Measurements from ENCODE around the gene WNT9B. TPM values are rescaled to one million over a fixed set of nuclear protein-coding genes. Genes with fewer than 3 reads are reported as not detected.

The WNT9B gene
- polyA plus RNA-seq, 1 donor from 2014 or later, result not detected

DNA sequence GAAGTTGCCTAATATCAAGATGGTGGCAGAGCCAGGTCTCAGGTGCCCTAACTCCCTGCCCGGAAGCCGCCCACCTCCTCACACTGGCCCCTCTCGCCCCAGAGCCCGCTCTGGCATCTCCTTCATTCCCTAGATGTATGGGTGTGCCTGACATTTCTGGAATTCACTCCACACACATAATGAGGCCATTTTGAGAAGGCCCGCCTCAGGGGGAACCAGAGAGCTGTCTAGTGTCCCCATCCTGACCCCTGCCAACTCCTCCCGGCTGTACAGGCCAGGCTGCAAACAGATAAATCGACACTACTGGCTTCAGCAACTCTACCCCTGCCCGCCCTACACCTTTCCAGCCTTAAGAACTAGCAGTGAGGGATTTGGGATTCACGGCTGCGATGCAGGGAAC is 40.5 kb upstream of the WNT9B start:
- peaks cover 29% of the 10 kb centered on the region for H3K27me3 ChIP-seq (ENCODE audit: insufficient read depth, low read depth, low read length)
- TF ChIP-seq REST (IDR thresholded peaks at IDR 0.05; ENCODE audit: borderline replicate concordance) (no peak), MXI1 (conservative IDR thresholded peaks at IDR 0.05; ENCODE audit: poor library complexity, severe bottlenecking) (no peak), RAD21 (conservative IDR thresholded peaks at IDR 0.05) (no peak)
- H3K79me2 ChIP-seq (replicated peaks; ENCODE audit: insufficient read depth, low read length), result no peaks in the 10 kb centered on the region

GRCh38 chr17:46811978-46812583 is 39.3 kb upstream of the WNT9B start:
- Histone ChIP-seq H3K4me2 (ENCODE audit: low read length) (no peak overlapping the region), H3K27ac (ENCODE audit: low read length) (no peak overlapping the region)
- TF ChIP-seq, protein P1, sequence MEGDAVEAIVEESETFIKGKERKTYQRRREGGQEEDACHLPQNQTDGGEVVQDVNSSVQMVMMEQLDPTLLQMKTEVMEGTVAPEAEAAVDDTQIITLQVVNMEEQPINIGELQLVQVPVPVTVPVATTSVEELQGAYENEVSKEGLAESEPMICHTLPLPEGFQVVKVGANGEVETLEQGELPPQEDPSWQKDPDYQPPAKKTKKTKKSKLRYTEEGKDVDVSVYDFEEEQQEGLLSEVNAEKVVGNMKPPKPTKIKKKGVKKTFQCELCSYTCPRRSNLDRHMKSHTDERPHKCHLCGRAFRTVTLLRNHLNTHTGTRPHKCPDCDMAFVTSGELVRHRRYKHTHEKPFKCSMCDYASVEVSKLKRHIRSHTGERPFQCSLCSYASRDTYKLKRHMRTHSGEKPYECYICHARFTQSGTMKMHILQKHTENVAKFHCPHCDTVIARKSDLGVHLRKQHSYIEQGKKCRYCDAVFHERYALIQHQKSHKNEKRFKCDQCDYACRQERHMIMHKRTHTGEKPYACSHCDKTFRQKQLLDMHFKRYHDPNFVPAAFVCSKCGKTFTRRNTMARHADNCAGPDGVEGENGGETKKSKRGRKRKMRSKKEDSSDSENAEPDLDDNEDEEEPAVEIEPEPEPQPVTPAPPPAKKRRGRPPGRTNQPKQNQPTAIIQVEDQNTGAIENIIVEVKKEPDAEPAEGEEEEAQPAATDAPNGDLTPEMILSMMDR (IDR thresholded peaks at IDR 0.05; ENCODE audit: poor library complexity, severe bottlenecking), result no peak
- TF ChIP-seq REST (IDR thresholded peaks at IDR 0.05; ENCODE audit: borderline replicate concordance) (peak; percentile 15), EP300 (conservative IDR thresholded peaks at IDR 0.05; ENCODE audit: poor library complexity, severe bottlenecking) (no peak), EZH2 (IDR thresholded peaks at IDR 0.05; ENCODE audit: borderline replicate concordance, insufficient read depth, low read length, poor library complexity, severe bottlenecking) (no peak), MXI1 (conservative IDR thresholded peaks at IDR 0.05; ENCODE audit: poor library complexity, severe bottlenecking) (no peak), RAD21 (conservative IDR thresholded peaks at IDR 0.05) (no peak)

More for the DNA sequence above, 40.5 kb upstream of the WNT9B start:
- no peaks in the 10 kb centered on the region for H3K9me2 ChIP-seq (ENCODE audit: insufficient read depth, low read length)
- H3K36me3 ChIP-seq (ENCODE audit: insufficient read depth, low read length), result no peaks in the 10 kb centered on the region
- no peaks in the 10 kb centered on the region for H4K20me1 ChIP-seq (ENCODE audit: insufficient read depth)
- no peak overlapping the region for H3K4me3 ChIP-seq (ENCODE audit: low read length)
- no peaks in the 10 kb centered on the region for H3F3A ChIP-seq (ENCODE audit: insufficient read depth, low read length, poor library complexity, severe bottlenecking)
- H3K9me3 ChIP-seq (ENCODE audit: low read length), result no peaks in the 10 kb centered on the region
- no peak overlapping the region for H3K27ac ChIP-seq (ENCODE audit: low read length)
- no peak overlapping the region for H3K9ac ChIP-seq (ENCODE audit: low read length)
- no peak overlapping the region for H3K4me2 ChIP-seq (ENCODE audit: low read length)
- H2AFZ ChIP-seq (ENCODE audit: low read depth, low read length), result no peak overlapping the region

More at GRCh38 chr17:46811978-46812583, 39.3 kb upstream of the WNT9B start:
- Histone ChIP-seq H3F3A (ENCODE audit: insufficient read depth, low read length, poor library complexity, severe bottlenecking) (no peaks in the 10 kb centered on the region), H3K9me3 (ENCODE audit: low read length) (no peaks in the 10 kb centered on the region), H3K79me2 (replicated peaks; ENCODE audit: insufficient read depth, low read length) (no peaks in the 10 kb centered on the region), H3K27me3 (ENCODE audit: insufficient read depth, low read depth, low read length) (peaks cover 41% of the 10 kb centered on the region), H2AFZ (ENCODE audit: low read depth, low read length) (no peak overlapping the region), H3K9me2 (ENCODE audit: insufficient read depth, low read length) (no peaks in the 10 kb centered on the region), H3K4me3 (ENCODE audit: low read length) (no peak overlapping the region), H4K20me1 (ENCODE audit: insufficient read depth) (no peaks in the 10 kb centered on the region), H3K9ac (ENCODE audit: low read length) (no peak overlapping the region), H3K36me3 (ENCODE audit: insufficient read depth, low read length) (no peaks in the 10 kb centered on the region)
